Central memory CD8-positive, alpha-beta T cell (primary cell): Measurements from ENCODE around the gene CREB1.
A peak's percentile ranks its signal among the peaks of the same experiment; 100 is the strongest.

Source experiments
- ATAC-seq: fragments of 150-1000 bp; cut with Tn5 transposase; replicated peaks from 2 replicates; pipeline ENCODE4 v1.10.0; 2022; ENCODE audit warnings: mild to moderate bottlenecking, moderate FRiP score, moderate number of reproducible peaks; ENCODE audit not compliant: poor library complexity, severe bottlenecking; ENCODE audit errors: extremely low read depth
- DNase-seq, 2 donors: peaks; one replicate each; pipeline ENCODE4 v3.0.0; 2021; ENCODE audit warnings: low spot score in 2 of 2
- H3K27ac Mint-ChIP-seq: one replicate; pipeline ENCODE4 v1.8.0; 2022; ENCODE audit warnings: low read depth, mild to moderate bottlenecking, moderate library complexity, mixed read lengths
- H3K27me3 Mint-ChIP-seq: one replicate; pipeline ENCODE4 v1.8.0; 2022; ENCODE audit warnings: mixed read lengths
- H3K36me3 Mint-ChIP-seq: one replicate; pipeline ENCODE4 v1.8.0; 2022; ENCODE audit warnings: mild to moderate bottlenecking, moderate library complexity, mixed read lengths; ENCODE audit not compliant: insufficient read depth
- H3K4me1 Mint-ChIP-seq: one replicate; pipeline ENCODE4 v1.8.0; 2022; ENCODE audit warnings: mixed read lengths
- H3K4me3 Mint-ChIP-seq: one replicate; pipeline ENCODE4 v1.8.0; 2022; ENCODE audit warnings: mild to moderate bottlenecking, moderate library complexity, mixed read lengths
- H3K9me3 Mint-ChIP-seq: one replicate; pipeline ENCODE4 v1.8.0; 2022; ENCODE audit warnings: mixed read lengths

Gene CREB1

DNA sequence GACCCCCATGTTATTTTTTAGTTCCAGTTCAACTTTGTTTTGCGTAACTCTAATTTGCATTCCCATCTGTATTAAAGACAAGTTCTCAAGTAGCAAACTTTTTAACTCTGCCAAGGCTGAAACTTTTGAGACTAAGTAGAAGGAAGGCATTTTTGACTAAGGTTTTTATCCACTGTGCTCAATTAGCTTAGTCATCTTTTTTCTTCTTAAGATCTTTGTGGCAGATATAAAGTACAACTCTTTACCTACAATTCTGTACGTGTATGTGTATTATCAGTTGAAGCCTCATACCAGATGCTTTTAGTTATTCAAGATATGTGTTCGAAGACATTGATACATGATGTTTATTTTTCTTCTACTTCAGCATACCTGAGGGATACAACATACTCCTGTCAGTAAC, 41.6 kb downstream of the CREB1 start:
- peaks cover 63% of the 10 kb centered on the region for H3K36me3 Mint-ChIP-seq

DNA sequence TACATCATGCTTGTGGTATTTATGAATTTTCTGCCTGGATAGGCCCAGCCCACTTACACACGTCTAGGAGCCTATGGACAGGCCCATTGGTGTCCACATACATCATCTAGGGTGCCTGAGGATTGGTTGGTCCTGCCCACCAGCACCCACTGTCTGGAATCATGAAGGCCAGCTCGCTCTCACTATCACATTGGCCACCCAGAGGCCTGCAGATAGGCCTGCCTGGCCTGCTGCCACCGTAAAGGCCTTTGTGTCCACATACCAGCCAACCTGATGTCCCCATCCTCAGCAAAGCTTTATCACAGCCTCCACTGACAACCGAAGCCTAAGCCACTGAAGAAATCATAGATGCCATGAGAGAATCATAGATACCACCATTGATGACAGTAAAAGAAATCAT, 55.2 kb downstream of the CREB1 start:
- DNase-seq, result no peak
- no peaks in the 10 kb centered on the region for H3K9me3 Mint-ChIP-seq
- peaks cover 58% of the 10 kb centered on the region for H3K4me1 Mint-ChIP-seq
- H3K27me3 Mint-ChIP-seq, result no peaks in the 10 kb centered on the region
- ATAC-seq, result no peak
- H3K27ac Mint-ChIP-seq, result peak overlapping the region; percentile 75
- H3K4me3 Mint-ChIP-seq, result no peak overlapping the region
- peaks cover 49% of the 10 kb centered on the region for H3K36me3 Mint-ChIP-seq

More for the DNA sequence above, 41.6 kb downstream of the CREB1 start:
- Mint-ChIP-seq H3K9me3 (no peaks in the 10 kb centered on the region), H3K4me1 (peaks cover 9% of the 10 kb centered on the region), H3K27me3 (no peaks in the 10 kb centered on the region), H3K4me3 (no peak overlapping the region), H3K27ac (peak overlapping the region; percentile 71)
- no peak for DNase-seq
- ATAC-seq, result no peak

DNA sequence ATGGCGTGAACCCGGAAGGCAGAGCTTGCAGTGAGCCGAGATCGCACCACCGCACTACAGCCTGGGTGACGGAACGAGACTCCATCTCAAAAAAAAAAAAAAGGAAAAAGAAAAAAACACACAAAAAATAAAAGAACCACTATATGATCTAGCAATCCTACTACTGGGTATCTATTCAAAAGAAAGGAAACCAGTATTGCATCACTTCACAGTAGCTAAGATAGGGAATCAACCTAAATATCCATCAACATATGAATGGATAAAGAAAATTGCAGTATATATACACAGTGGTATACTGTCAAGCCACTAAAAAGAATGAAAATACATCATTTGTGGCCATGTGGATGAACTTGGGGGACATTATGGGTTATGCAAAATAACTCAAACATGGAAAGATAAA, 57.5 kb downstream of the CREB1 start:
- no peak overlapping the region for H3K4me3 Mint-ChIP-seq
- peaks cover 44% of the 10 kb centered on the region for H3K36me3 Mint-ChIP-seq
- H3K4me1 Mint-ChIP-seq, result peaks cover 49% of the 10 kb centered on the region
- DNase-seq (no peak), ATAC-seq (no peak)
- no peaks in the 10 kb centered on the region for H3K9me3 Mint-ChIP-seq
- H3K27me3 Mint-ChIP-seq, result no peaks in the 10 kb centered on the region
- peak overlapping the region; percentile 9 for H3K27ac Mint-ChIP-seq

DNA sequence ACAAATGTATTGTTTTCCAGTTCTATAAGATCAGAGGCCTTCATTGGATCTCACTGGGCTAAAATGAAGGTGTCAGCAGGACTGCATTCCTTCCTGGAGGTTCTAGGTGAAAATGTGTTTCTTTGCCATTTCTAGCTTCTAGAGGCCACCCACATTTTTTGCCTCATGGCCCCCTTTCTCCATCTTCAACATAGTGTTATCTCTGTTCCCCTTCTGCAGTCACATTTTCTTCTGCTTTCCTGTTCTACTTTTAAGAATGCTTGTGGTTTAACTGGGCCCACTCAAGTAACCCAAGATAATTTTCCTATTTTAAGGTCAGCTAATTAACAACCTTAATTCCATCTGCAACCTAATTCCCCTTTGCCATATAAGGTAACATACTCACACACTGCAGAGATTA, 59.4 kb downstream of the CREB1 start:
- ATAC-seq, result no peak
- no peak for DNase-seq
- Mint-ChIP-seq H3K27ac (no peak overlapping the region), H3K36me3 (peaks cover 49% of the 10 kb centered on the region), H3K27me3 (no peaks in the 10 kb centered on the region), H3K4me3 (no peak overlapping the region), H3K9me3 (no peaks in the 10 kb centered on the region), H3K4me1 (peaks cover 43% of the 10 kb centered on the region)

DNA sequence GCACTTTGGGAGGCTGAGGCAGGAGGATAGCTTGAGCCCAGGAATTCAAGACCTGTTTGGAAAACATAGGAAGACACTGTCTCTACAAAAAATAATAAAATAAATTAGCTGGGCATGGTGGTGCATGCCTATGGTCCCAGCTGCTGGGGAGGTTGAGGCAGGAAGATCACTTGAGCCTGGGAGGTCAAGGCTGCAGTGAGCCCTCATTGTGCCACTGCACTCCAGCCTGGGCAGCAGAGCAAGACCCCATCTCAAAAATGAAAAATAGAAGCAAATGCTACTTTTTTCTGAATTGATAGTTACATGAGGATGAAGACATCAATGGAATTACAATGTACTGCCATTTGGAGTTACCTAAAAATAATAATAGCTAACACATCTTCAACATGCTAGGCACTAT, 63.5 kb downstream of the CREB1 start:
- no peak for ATAC-seq
- H3K4me3 Mint-ChIP-seq, result no peak overlapping the region
- H3K36me3 Mint-ChIP-seq, result peaks cover 43% of the 10 kb centered on the region
- H3K27ac Mint-ChIP-seq, result no peak overlapping the region
- H3K9me3 Mint-ChIP-seq, result no peaks in the 10 kb centered on the region
- no peak for DNase-seq
- peaks cover 20% of the 10 kb centered on the region for H3K4me1 Mint-ChIP-seq
- no peaks in the 10 kb centered on the region for H3K27me3 Mint-ChIP-seq

DNA sequence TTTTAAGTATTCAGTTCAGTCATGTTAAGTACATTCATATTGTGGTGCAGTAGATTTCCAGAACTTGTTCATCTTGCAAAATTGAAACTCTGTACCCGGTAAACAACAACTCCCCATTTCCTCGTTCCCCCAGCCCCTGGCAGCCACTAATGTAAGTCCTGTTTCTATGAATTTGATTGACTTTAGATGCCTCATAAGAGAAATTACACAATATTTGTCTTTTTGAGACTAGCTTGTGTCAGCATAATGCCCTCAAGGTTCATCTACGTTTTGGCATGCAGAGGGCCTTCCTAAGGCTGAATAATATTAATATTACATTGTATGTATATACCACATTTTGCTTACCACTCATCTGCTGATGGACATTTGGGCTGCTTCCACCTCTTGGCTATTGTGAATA, 64.5 kb downstream of the CREB1 start:
- no peak overlapping the region for H3K4me3 Mint-ChIP-seq
- ATAC-seq (no peak), DNase-seq (no peak)
- H3K9me3 Mint-ChIP-seq, result no peaks in the 10 kb centered on the region
- no peaks in the 10 kb centered on the region for H3K27me3 Mint-ChIP-seq
- no peak overlapping the region for H3K27ac Mint-ChIP-seq
- H3K4me1 Mint-ChIP-seq, result peaks cover 10% of the 10 kb centered on the region
- H3K36me3 Mint-ChIP-seq, result peaks cover 42% of the 10 kb centered on the region

DNA sequence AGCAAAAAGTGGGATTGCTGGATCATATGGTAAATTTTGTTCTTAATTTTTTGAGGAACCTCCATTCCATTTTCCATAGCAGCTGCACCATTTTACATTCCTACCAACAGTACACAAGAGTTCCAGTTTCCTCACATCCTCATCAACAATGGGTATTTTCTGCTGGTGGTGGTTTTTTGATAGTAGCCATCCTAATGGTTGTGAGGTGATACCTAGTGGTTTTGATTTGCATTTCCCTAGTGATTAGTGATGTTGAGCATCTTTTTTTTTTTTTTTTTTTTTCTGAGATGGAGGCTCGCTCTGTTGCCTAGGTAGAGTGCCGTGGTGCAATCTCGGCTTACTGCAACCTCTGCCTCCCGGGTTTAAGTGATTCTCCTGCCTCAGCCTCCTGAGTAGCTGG, 65.0 kb downstream of the CREB1 start:
- Mint-ChIP-seq H3K4me3 (no peak overlapping the region), H3K27me3 (no peaks in the 10 kb centered on the region), H3K4me1 (peaks cover 10% of the 10 kb centered on the region), H3K36me3 (peaks cover 40% of the 10 kb centered on the region), H3K27ac (no peak overlapping the region), H3K9me3 (no peaks in the 10 kb centered on the region)
- ATAC-seq, result no peak
- DNase-seq, result no peak

DNA sequence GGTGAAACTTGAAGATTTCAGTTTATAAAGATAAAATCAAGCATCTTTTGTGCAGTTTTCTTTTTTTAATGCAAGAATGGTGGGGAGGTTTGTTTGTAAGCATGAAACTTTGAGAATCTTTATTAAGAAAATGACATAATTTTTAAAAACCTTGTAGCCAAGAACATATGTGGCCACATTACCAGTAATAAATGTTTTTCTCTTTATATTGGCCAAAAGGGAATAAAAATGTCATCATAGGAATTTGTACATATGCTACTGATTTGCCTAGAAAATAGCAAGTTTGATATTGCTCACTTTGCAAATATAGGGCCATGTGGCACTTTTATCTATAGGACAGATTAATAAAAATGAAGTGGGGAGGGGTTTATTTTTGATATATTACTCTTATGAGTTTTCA, 69.9 kb downstream of the CREB1 start:
- Mint-ChIP-seq H3K9me3 (no peaks in the 10 kb centered on the region), H3K36me3 (peaks cover 25% of the 10 kb centered on the region), H3K4me1 (peaks cover 28% of the 10 kb centered on the region), H3K27ac (peak overlapping the region; percentile 61), H3K27me3 (no peaks in the 10 kb centered on the region), H3K4me3 (no peak overlapping the region)
- ATAC-seq, result no peak
- DNase-seq, result no peak

DNA sequence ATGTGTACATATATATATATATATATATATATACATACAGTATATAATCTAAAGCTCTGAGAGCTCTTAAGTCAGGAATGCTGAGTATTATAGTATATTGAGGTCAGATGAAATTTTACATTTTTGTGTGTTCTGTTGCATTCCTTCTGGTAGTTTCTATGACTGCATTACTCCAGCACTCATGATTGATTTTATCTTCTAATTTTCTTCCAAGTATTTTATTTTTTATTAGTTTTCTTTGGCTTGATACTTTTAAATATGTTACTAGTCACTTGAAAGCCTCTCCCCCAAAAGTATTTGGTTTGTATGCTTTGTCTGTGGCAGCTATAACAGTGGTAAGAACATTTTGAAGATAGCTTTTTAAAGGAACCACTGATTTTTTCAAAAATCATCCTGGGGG, 70.5 kb downstream of the CREB1 start:
- H3K4me1 Mint-ChIP-seq, result peaks cover 28% of the 10 kb centered on the region
- ATAC-seq, result no peak
- DNase-seq, result no peak
- H3K9me3 Mint-ChIP-seq, result no peaks in the 10 kb centered on the region
- peak overlapping the region; percentile 61 for H3K27ac Mint-ChIP-seq
- no peaks in the 10 kb centered on the region for H3K27me3 Mint-ChIP-seq
- no peak overlapping the region for H3K4me3 Mint-ChIP-seq
- H3K36me3 Mint-ChIP-seq, result peaks cover 20% of the 10 kb centered on the region

DNA sequence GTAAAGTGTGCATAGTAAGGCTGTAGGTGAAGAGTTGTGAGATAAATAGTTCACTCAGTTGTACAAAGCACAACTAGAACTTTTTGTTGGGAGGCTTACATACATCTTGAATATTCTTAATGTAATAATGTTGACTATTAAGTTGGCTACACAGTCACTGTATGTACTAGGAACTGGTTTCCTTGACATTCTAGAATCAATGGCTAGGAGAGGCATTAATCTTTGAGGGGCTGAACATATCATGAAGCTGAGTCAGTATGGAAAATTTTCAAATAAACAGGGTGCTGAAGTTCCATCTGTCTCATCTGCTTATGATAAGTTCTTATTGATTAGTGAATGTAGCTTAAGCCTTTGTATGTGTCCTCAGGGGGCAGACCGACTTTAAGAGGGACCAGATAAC, 72.0 kb downstream of the CREB1 start:
- peak overlapping the region; percentile 44 for H3K27ac Mint-ChIP-seq
- H3K9me3 Mint-ChIP-seq, result no peaks in the 10 kb centered on the region
- DNase-seq (no peak), ATAC-seq (no peak)
- H3K27me3 Mint-ChIP-seq, result no peaks in the 10 kb centered on the region
- no peak overlapping the region for H3K4me3 Mint-ChIP-seq
- H3K36me3 Mint-ChIP-seq, result peaks cover 12% of the 10 kb centered on the region
- peaks cover 23% of the 10 kb centered on the region for H3K4me1 Mint-ChIP-seq

DNA sequence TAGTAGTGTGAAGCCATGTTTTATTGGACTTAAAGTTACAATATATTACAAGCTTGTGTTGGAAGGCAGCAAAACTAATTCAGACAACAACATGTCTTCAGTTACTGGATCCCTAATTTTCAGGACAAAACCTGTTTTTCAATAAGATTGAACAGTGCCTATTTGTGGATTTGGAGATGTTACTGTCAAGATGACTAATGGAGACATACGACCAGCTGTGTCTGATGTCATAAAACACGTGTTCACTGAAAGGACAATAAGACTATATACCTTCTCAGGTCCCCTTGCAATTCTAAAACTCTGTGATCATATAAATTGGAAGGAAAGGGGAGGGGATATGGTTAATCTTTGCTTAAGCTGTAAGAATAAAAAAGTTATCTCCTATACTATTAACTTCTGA, 73.7 kb downstream of the CREB1 start:
- peak overlapping the region; percentile 33 for H3K27ac Mint-ChIP-seq
- no peaks in the 10 kb centered on the region for H3K9me3 Mint-ChIP-seq
- no peak for DNase-seq
- peaks cover 30% of the 10 kb centered on the region for H3K4me1 Mint-ChIP-seq
- no peak overlapping the region for H3K4me3 Mint-ChIP-seq
- ATAC-seq, result no peak
- no peaks in the 10 kb centered on the region for H3K27me3 Mint-ChIP-seq
- peaks cover 6% of the 10 kb centered on the region for H3K36me3 Mint-ChIP-seq

DNA sequence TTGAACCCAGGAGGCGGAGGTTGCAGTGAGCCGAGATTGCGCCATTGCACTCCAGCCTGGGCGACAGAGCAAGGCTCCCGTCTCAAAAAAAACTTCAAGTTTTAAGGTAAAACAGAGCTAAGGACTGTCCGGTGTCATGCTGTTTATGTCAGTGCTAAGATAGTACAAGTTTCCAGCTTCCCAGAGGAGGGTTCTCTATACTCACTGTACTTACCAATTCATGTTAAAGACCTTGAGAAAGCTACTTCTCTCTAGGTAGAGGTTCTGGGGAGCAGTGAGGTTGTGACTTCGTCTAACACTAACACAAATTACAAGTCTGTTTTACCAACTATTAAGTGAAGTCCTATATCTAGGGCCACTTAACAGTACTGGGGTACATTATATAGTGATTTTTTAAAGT, 76.6 kb downstream of the CREB1 start:
- ATAC-seq, result no peak
- H3K27ac Mint-ChIP-seq, result no peak overlapping the region

DNA sequence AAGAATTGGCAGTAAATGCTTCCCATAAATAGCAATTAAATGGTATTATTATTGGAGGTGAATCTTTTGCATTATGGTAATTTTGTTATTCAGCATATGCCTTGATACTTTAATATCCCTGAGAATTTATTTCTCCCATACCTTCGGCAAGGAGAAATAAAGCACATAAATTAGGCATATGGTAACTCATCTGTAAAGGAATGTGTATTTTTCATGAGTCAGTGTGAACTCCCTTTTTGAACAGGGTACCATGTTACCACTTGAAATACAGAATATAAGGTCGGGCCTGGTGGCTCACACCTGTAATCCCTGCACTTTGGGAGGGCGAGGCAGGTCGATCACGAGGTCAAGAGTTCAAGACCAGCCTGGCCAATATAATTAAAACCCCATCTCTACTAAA, 77.1 kb downstream of the CREB1 start:
- no peaks in the 10 kb centered on the region for H3K9me3 Mint-ChIP-seq
- H3K4me3 Mint-ChIP-seq, result no peak overlapping the region
- H3K27me3 Mint-ChIP-seq, result no peaks in the 10 kb centered on the region
- H3K27ac Mint-ChIP-seq, result no peak overlapping the region
- no peak for DNase-seq
- ATAC-seq, result no peak
- H3K36me3 Mint-ChIP-seq, result peaks cover 9% of the 10 kb centered on the region
- peaks cover 24% of the 10 kb centered on the region for H3K4me1 Mint-ChIP-seq

More for the DNA sequence above, 76.6 kb downstream of the CREB1 start:
- Mint-ChIP-seq H3K4me1 (peaks cover 29% of the 10 kb centered on the region), H3K4me3 (no peak overlapping the region), H3K27me3 (no peaks in the 10 kb centered on the region), H3K36me3 (peaks cover 9% of the 10 kb centered on the region), H3K9me3 (no peaks in the 10 kb centered on the region)
- DNase-seq, result no peak

DNA sequence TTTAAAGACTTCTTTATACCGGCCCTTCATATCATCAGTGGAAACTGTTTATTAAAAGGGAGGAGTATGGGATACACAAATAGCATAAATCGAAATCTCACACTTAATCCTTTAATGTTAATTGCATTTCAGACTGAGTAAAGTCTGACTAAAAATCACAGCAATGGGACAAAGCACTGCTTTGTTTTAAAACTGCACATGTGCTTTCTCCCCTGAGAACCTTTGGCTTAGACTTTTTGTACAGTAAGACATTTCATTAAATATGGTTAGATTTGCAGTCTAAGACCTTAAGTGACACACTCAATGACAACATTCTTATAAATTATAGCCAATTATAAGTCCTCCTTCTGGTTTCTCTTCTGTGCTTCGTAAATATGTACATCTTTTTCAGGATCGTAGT, 83.0 kb downstream of the CREB1 start:
- Mint-ChIP-seq H3K4me3 (no peak overlapping the region), H3K36me3 (peaks cover 17% of the 10 kb centered on the region), H3K27ac (no peak overlapping the region), H3K9me3 (no peaks in the 10 kb centered on the region), H3K4me1 (peaks cover 21% of the 10 kb centered on the region), H3K27me3 (no peaks in the 10 kb centered on the region)
- ATAC-seq, result no peak
- DNase-seq, result no peak
